Fibroblast of mammary gland (primary cell): ENCODE results near the gene GHRL.

Experiments used
- DNase-seq: peaks from one replicate; pipeline ENCODE4 v3.0.0-alpha.2; 2010; ENCODE audit warnings: low read depth
- H3K4me3 ChIP-seq: 2 replicates; pipeline ENCODE4 v1.5.1; 2011; ENCODE audit warnings: low read depth, mild to moderate bottlenecking, low read length, moderate library complexity; ENCODE audit not compliant: control insufficient read depth
- CTCF ChIP-seq: conservative IDR thresholded peaks from 2 replicates; pipeline ENCODE4 v1.5.1; 2011; ENCODE audit warnings: low read depth, low read length, inconsistent platforms; ENCODE audit not compliant: control insufficient read depth, insufficient read depth

GHRL gene

GRCh38 chr3:10292505-10293419, at the start of gene GHRL:
TSS of gene GHRL (minus strand) at chr3:10292947. CDS start at chr3:10290180, 2,767 bp downstream.
- no peak for TF ChIP-seq CTCF
- H3K4me3 ChIP-seq, result no peak within 1 kb of the TSS
- DNase-seq, result no peak

GRCh38 chr3:10341901-10342398, 49.2 kb upstream of the GHRL start:
- DNase-seq, result no peak
- no peak overlapping the region for H3K4me3 ChIP-seq
- no peak for TF ChIP-seq CTCF

DNA sequence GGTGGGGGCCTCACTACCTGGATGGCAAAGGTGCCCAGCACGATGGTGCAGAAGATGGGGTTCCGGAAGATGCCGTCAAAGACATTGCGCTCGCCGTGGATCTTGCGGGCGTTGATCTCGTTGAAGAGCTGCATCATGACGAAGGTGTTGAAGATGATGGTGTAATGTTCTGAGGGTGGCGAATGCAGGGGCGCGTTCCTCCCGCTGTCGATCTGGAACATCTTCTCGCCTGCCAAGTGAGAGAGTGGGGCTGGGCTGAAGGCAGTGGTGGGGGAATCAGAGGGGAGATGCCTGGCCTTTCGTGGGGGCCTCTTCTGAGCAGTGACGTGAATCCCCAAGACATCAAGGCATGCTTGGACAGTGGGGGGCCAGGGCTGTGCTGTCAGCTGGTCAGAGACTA, 47.7 kb upstream of the GHRL start:
- no peak for DNase-seq
- TF ChIP-seq CTCF, result no peak
- no peak overlapping the region for H3K4me3 ChIP-seq

GRCh38 chr3:10340046-10340445, 47.3 kb upstream of the GHRL start:
- TF ChIP-seq CTCF, result no peak
- DNase-seq, result no peak
- no peak overlapping the region for H3K4me3 ChIP-seq

- no peak for DNase-seq
- no peak overlapping the region for H3K4me3 ChIP-seq
- TF ChIP-seq CTCF, result no peak
These were observed 46.7 kb upstream of the GHRL start for GRCh38 chr3:10339376-10339955.

DNA sequence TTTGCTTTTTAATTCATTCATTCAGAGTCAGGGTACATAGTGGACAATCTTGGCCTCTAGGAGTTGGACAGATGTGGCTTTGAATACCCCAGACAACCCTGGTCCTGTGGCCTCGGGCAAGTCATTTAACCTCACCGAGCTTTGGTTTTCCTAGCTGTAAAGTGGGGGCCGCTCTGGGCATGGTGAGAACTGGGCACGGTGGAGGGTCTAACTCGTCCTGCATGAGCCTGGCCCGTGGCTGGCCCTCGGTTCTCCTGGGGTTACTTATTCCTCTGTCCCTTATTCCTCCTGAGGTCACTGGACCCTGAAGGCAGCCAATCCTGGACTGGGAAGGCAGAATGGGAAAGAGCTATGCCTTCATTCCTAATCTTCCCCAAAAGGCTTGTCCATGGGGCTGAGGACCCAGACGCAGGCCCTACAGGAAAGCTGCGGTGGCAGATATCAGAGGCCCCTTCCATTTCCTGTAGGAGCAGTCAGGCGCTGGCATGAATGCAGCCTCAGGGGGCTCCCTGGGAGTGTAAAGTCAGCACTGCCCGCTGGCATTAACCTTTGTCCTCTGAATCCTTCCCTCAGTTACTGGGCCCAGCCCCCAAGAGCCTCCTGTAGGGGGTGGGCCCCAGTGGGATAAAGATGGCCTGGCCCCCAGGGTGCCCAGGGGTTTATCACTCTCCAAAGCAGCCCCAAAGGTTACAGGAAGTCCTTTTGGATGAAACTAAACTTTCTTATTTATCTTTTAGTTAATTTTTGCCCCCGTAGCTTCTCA, 46.0 kb upstream of the GHRL start:
- TF ChIP-seq CTCF, result no peak
- H3K4me3 ChIP-seq, result no peak overlapping the region
- no peak for DNase-seq
